Measurements from ENCODE around the gene LRPAP1. TPM values are rescaled to one million over a fixed set of nuclear protein-coding genes. Genes with fewer than 3 reads are reported as not detected.
"Not testable (repeated sequence)": the region's sequence is repeated elsewhere in the genome, so short reads cannot be mapped to it uniquely, and the experiment has no call there.

The LRPAP1 gene
- total RNA-seq, 1 experiment from 2014 or later = 257 TPM

- DNase-seq (ENCODE audit: low spot score) = not testable (repeated sequence)
Observed at GRCh38 chr4:3560465-3560864, 28.2 kb upstream of the LRPAP1 start.

GRCh38 chr4:3559381-3560290 is 27.4 kb upstream of the LRPAP1 start:
- not testable (repeated sequence) for DNase-seq (ENCODE audit: low spot score)

GRCh38 chr4:3558514-3558836 is 26.3 kb upstream of the LRPAP1 start:
- DNase-seq (ENCODE audit: low spot score) = not testable (repeated sequence)

GRCh38 chr4:3557676-3558513 is 25.7 kb upstream of the LRPAP1 start:
- not testable (repeated sequence) for DNase-seq (ENCODE audit: low spot score)

- DNase-seq (ENCODE audit: low spot score) = peak; percentile 30
Observed at GRCh38 chr4:3557088-3557492, 24.9 kb upstream of the LRPAP1 start.

GRCh38 chr4:3556244-3556867 is 24.1 kb upstream of the LRPAP1 start:
- DNase-seq (ENCODE audit: low spot score) = not testable (repeated sequence)

GRCh38 chr4:3555459-3556070 is 23.3 kb upstream of the LRPAP1 start:
- not testable (repeated sequence) for DNase-seq (ENCODE audit: low spot score)

- DNase-seq (ENCODE audit: low spot score) = not testable (repeated sequence)
Observed at GRCh38 chr4:3551366-3551765, 19.1 kb upstream of the LRPAP1 start.

- DNase-seq (ENCODE audit: low spot score) = not testable (repeated sequence)
Observed at GRCh38 chr4:3550792-3551325, 18.6 kb upstream of the LRPAP1 start.

GRCh38 chr4:3550041-3550440 is 17.8 kb upstream of the LRPAP1 start:
- not testable (repeated sequence) for DNase-seq (ENCODE audit: low spot score)

GRCh38 chr4:3549694-3550001 is 17.4 kb upstream of the LRPAP1 start:
- not testable (repeated sequence) for DNase-seq (ENCODE audit: low spot score)

- DNase-seq (ENCODE audit: low spot score) = not testable (repeated sequence)
Observed at GRCh38 chr4:3548991-3549693, 16.9 kb upstream of the LRPAP1 start.

- not testable (repeated sequence) for DNase-seq (ENCODE audit: low spot score)
Observed at GRCh38 chr4:3546721-3547120, 14.5 kb upstream of the LRPAP1 start.

GRCh38 chr4:3545351-3545750 is 13.1 kb upstream of the LRPAP1 start:
- not testable (repeated sequence) for DNase-seq (ENCODE audit: low spot score)

GRCh38 chr4:3544259-3545025 is 12.2 kb upstream of the LRPAP1 start:
- not testable (repeated sequence) for DNase-seq (ENCODE audit: low spot score)

- not testable (repeated sequence) for DNase-seq (ENCODE audit: low spot score)
Observed at GRCh38 chr4:3543415-3543814, 11.2 kb upstream of the LRPAP1 start.

- not testable (repeated sequence) for DNase-seq (ENCODE audit: low spot score)
Observed at GRCh38 chr4:3538906-3539305, 6.7 kb upstream of the LRPAP1 start.

GRCh38 chr4:3535812-3536211 is 3.6 kb upstream of the LRPAP1 start:
- not testable (repeated sequence) for DNase-seq (ENCODE audit: low spot score)

GRCh38 chr4:3533423-3533820 is 1.2 kb upstream of the LRPAP1 start:
- no peak for DNase-seq (ENCODE audit: low spot score)
